Measurements from ENCODE around the gene LGI4.

LGI4 gene

GRCh38 chr19:35126624-35126959 is 8.3 kb downstream of the LGI4 start:
- no peak overlapping the region for H3K4me3 ChIP-seq (ENCODE audit: low read length)
- TF ChIP-seq, protein P1, sequence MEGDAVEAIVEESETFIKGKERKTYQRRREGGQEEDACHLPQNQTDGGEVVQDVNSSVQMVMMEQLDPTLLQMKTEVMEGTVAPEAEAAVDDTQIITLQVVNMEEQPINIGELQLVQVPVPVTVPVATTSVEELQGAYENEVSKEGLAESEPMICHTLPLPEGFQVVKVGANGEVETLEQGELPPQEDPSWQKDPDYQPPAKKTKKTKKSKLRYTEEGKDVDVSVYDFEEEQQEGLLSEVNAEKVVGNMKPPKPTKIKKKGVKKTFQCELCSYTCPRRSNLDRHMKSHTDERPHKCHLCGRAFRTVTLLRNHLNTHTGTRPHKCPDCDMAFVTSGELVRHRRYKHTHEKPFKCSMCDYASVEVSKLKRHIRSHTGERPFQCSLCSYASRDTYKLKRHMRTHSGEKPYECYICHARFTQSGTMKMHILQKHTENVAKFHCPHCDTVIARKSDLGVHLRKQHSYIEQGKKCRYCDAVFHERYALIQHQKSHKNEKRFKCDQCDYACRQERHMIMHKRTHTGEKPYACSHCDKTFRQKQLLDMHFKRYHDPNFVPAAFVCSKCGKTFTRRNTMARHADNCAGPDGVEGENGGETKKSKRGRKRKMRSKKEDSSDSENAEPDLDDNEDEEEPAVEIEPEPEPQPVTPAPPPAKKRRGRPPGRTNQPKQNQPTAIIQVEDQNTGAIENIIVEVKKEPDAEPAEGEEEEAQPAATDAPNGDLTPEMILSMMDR (conservative IDR thresholded peaks at IDR 0.05; ENCODE audit: low read depth, low read length): no peak
- DNase-seq (ENCODE audit: low read depth): no peak

DNA sequence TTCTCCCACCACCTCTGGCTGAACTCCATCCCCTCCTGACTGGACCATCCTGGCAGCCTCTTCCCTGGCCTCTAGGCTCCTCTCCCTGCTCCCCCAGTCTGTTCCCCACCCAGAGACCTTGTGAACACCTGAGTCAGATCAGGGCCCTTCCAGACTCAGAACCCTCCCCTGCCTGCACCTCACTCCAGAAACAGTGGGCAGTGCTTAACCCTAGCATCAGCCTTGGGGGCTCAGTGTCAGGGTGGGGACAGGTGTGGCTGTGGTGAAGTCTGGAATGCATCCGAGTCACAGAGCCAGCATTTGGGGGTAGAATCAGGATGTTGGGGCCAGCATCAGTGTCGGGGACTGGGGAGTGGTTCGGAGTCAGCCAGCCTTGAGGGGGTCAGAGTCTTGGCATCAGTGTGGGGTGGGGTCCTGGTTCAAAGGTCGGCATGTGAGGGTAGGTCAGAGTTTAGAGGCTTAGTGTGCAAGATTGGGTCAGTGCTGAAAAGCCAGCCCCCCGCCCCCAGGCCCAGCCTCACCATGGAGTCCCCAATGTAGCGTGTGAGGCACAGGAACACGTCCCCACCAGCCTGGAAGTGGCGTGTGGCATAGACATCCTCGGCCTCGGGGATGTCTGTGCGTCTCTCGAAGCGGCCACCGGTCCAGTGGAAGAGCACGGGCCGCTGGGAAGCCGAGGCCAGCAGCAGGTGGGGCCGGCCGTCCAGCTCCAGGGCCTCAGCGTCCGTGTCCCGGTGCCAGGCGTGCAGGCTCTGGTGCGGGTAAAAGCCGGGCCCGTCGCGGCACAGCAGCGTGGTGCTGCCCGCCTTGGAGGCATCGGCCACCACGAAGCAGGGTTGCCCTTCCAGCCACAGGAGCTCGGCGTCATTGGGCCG is 8.9 kb downstream of the LGI4 start:
- DNase-seq (ENCODE audit: low read depth): no peak
- no peak overlapping the region for H3K4me3 ChIP-seq (ENCODE audit: low read length)
- TF ChIP-seq, protein P1 (conservative IDR thresholded peaks at IDR 0.05; ENCODE audit: low read depth, low read length): no peak

- TF ChIP-seq, protein P1 (conservative IDR thresholded peaks at IDR 0.05; ENCODE audit: low read depth, low read length): no peak
- no peak for DNase-seq (ENCODE audit: low read depth)
- H3K4me3 ChIP-seq (ENCODE audit: low read length): no peak overlapping the region
These were observed 9.6 kb downstream of the LGI4 start for GRCh38 chr19:35125270-35125717.

GRCh38 chr19:35124098-35125060 is 10.5 kb downstream of the LGI4 start:
- H3K4me3 ChIP-seq (ENCODE audit: low read length): peak overlapping the region; percentile 61
- TF ChIP-seq, protein P1 (conservative IDR thresholded peaks at IDR 0.05; ENCODE audit: low read depth, low read length): no peak
- no peak for DNase-seq (ENCODE audit: low read depth)

GRCh38 chr19:35123573-35123972 is 11.3 kb downstream of the LGI4 start:
- no peak for DNase-seq (ENCODE audit: low read depth)
- H3K4me3 ChIP-seq (ENCODE audit: low read length): no peak overlapping the region
- TF ChIP-seq, protein P1 (conservative IDR thresholded peaks at IDR 0.05; ENCODE audit: low read depth, low read length): no peak

DNA sequence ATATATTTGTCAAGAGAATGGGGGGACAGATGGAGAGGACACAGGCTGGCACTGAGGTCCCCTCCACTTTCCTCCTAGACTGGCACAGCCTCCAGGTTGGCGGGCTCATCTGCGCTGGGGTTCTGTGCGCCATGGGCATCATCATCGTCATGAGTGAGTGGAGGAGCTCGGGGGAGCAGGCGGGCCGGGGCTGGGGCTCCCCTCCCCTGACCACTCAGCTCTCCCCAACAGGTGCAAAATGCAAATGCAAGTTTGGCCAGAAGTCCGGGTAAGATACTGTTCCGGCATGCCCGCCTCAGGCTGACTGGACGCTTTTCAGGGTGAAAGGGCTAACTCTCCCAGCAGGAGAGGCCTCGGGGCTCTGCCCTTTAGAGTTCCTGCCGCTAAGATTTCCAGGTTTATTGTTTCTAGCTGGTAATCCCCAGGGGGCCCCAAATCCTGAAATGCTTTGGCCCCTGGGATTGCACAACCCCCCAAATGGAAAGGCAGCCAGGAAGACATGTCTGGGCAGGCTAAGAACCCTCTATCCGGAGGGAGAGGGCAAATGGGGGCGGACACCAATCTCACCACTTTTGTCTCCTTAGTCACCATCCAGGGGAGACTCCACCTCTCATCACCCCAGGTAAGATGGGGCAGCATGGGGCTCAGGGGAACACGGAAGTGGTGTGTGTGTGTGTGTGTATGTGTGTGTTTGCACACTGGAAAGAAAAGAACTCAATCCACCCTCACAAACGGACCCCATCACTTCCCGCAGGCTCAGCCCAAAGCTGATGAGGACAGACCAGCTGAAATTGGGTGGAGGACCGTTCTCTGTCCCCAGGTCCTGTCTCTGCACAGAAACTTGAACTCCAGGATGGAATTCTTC is 11.9 kb downstream of the LGI4 start:
- no peak overlapping the region for H3K4me3 ChIP-seq (ENCODE audit: low read length)
- TF ChIP-seq, protein P1 (conservative IDR thresholded peaks at IDR 0.05; ENCODE audit: low read depth, low read length): no peak
- DNase-seq (ENCODE audit: low read depth): no peak
